B cell (primary cell): ENCODE measurements around the gene OSBP2.

Experiments used
- CTCF ChIP-seq: fragments of 200-600 bp; IDR thresholded peaks from one replicate; pipeline ENCODE4 v1.8.0; 2022; ENCODE audit warnings: antibody characterized with exemption, mild to moderate bottlenecking
- EZH2 ChIP-seq: IDR thresholded peaks from 2 replicates; pipeline ENCODE4 v1.6.1; 2012; ENCODE audit warnings: borderline replicate concordance, low read depth, mild to moderate bottlenecking, moderate library complexity, low read length; ENCODE audit not compliant: insufficient read depth, poor library complexity, severe bottlenecking

GRCh38 chr22:30802202-30803166, 107.8 kb downstream of the OSBP2 start:
- TF ChIP-seq CTCF (no peak), EZH2 (no peak)
